ENCODE results near the gene BCL2L1.

BCL2L1 gene

DNA sequence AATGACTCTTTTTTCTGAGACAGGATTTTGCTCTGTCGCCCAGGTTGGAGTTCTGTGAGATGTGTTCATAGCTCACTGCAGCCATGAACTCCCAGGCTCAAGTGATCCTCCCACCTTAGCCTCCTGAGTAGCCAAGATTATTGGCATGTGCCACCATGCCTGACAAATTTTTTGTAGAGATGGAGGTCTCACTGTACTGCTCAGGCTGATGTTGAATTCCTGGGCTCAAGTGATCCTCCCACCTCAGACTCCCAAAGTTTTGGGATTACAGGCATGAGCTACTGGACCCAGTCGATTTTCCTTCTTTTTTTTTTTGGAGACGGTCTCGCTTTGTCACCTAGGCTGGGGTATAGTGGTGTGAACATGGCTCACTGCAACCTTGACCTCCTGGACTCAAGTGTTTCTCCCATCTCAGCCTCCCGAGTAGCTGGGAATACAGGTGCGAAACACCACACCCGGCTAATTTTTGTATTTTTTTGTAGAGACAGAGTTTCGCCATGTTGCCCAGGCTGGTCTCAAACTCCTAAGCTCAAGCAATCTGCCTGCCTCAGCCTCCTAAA, 24.3 kb downstream of the BCL2L1 start:
- no peak for DNase-seq (ENCODE audit: low read depth)
- H3K4me3 ChIP-seq (ENCODE audit: low read depth, low read length): no peak overlapping the region

DNA sequence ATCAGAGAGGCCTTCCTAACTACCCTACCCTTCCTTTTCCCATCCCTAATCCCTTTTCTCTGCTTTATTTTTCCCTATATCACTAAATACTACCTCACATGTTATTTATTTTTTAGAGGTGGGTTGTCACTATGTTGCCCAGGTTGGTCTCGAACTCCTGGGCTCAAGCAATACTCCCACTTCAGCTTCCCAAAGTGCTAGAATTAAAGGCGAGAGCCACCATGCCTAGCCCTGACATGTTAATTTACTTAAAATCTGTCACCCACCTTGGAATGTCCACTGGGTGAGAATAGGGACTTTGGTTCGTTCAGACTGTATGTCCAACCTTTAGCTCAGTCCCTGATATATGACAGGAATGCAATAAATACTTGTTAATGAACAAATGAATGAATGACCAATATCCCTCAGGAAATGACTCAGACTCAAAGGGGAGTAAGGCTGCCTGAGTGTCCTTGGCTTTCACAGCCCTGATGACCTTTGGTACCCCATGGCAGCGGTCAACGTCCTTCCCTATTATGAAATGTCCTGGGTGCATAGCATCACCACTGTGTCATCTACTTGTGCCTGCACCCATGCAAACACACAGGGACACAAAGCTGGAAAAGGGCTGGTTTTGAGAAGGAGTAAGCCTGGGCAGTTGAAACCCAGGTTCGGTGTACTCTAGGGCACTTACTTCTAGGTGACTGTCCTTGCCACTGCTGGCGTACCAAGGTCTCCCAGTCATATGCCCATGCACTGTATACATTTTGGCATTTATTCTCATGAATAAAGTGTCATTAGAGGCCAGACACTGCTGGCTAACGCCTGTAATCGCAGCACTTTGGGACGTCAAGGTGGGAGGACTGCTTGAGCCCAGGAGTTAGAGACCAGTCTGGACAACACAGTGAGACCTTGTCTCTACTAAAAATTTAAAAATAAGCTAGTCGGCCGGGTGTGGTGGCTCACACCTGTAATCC, 26.5 kb downstream of the BCL2L1 start:
- no peak for DNase-seq (ENCODE audit: low read depth)
- no peak overlapping the region for H3K4me3 ChIP-seq (ENCODE audit: low read depth, low read length)

DNA sequence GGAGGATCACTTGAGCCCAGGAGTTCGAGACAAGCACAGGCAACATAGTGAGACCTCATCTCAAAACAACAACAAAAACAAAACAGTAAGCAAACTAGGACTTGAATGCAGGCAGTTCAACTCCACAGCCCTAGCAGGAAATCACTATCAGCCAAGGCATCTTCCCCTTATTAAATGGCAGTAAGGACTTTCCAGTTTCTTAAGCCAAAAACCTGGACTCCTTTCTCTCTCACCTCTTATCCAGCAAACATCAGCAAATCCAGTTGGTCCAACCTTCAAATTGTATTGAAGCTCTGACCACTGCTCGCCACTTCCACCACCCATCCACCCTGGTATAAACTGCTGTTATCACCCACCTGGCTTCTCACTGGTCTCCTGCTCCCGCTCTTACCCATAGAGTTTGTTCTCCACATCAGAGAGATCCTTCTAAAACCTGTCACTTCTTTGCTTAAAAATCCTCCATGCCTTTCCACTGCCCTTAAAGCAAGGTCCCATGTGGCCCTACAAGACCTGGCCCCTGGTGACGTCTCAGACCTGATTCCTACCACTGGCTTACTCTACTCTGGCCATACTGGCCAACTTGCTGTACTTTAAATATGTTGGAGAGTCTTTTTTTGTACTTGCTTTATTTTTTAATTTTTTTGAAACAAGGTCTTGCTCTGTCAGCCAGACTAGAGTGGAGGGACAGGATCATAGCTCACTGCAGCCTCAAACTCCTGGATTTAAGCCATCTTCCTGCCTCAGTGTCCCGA, 27.6 kb downstream of the BCL2L1 start:
- DNase-seq (ENCODE audit: low read depth): no peak
- H3K4me3 ChIP-seq (ENCODE audit: low read depth, low read length): no peak overlapping the region

DNA sequence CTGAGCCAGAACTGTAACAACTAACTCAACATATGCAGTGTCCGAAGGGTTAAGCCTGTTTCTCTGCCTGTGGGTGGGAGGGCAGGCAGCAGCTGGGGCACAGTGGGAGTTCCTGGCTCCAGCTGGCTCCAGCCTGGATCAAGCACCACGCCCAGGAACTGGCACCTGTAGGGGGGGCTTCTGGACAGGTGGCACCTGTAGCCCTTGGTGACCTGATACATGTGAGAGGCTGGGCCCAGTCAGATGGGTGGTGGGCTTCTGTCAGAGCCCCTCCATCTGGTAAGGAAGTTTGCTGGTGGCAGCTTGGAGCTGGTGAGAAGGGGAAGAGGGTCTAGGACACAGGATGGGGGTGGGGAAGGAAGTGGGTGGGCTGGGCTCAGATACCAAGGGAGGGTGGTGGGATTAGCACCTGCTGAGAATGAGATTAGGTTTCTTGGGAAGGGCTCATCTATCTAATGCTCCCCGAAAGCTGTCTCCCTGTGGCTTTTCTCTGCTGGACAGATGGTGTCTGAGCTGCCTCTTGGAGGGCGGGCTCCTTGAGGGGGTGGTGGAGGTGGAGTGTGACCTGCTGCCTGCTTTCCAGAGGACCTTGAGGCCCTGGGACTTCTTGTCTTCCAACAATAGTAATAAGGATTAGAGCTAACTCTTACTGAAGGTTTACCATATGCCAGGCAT, 28.5 kb downstream of the BCL2L1 start:
- no peak for DNase-seq (ENCODE audit: low read depth)
- H3K4me3 ChIP-seq (ENCODE audit: low read depth, low read length): no peak overlapping the region

DNA sequence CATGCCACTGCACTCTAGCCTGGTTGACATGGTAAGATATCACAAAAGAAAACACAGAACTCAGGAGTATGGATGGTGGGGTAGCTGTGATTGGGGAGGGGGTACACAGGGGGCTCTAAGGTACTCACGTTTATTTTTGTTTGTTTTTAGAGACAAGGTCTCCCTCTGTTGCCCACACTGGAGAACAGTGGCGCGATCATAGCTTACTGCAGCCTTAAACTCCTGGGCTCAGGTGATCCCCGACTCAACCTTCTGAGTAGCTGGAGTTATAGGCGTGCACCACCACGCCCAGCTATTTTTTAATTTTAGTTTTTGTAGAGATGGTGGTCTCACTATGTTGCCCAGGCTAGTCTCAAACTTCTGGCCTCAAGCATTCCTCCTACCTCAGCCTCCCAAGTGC, 29.3 kb downstream of the BCL2L1 start:
- H3K4me3 ChIP-seq (ENCODE audit: low read depth, low read length): no peak overlapping the region
- no peak for DNase-seq (ENCODE audit: low read depth)

DNA sequence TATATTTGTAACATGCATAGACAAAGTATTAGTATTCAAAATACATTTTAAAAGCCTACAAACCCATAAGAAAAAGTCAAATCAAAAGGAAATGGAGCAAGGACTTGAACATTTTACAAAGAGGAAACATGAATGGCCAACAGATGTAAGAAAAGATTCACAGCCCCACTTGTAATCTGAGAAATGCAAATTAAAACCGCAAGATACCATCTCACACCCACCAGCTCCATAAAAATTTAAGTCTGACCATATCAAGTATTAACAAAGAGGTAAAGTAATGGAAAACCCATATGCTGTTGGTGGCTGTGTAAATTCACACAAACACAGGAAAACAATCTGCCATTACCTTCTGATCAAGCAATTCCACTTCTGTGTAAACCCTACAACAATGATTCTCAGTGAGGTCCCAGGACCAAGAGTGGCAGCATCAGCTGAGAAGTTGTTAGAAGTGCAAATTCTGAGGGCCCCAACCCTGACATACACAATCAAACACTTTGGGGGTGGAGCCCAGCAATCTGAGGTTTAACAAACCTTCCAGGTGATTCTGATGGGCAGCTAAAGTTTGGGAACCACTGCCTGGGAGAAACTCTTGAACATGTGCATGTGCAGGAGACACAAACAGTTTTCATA, 30.9 kb downstream of the BCL2L1 start:
- H3K4me3 ChIP-seq (ENCODE audit: low read depth, low read length): no peak overlapping the region
- no peak for DNase-seq (ENCODE audit: low read depth)

DNA sequence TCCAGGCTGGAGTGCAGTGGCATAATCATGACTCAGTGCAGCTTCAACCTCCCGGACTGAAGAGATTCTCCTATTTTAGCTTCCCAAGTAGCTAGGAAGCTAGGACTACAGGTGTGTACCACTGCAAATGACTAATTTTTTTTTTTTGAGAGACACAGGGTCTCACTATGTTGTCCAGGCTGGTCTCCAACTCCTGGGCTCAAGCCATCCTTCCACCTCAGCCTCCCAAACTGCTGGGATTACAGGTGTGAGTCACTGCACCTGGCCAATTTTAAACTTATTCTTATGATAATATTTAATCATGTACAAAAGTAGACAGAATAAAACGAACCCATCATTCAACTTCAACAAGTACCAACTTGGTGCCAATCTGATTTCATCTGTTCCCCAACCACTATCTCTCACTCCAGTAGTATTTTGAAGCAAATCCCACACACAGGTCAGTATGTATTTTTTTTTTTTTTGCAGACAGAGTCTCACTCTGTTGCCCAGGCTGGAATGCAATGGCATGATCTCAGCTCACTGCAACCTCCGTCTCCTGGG, 32.5 kb downstream of the BCL2L1 start:
- no peak overlapping the region for H3K4me3 ChIP-seq (ENCODE audit: low read depth, low read length)
- DNase-seq (ENCODE audit: low read depth): no peak

DNA sequence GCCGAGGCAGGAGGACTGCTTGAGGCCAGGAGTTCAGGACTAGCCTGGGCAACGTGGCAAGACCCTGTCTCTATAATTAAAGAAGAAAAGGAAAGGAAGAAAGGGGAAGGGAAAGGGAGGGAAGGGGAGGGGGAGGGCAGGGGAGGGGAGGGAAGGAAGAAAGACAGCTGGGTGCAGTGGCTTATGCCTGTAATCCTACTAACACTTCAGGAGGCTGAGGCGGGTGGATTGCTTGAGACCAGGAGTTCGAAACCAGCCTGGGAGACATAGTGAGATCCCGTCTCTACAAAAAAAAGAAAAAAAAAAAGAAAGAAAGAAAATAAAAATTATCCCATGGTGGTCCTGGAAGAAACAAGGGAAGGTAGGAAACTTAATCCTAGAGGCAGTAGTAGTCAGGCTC, 33.5 kb downstream of the BCL2L1 start:
- H3K4me3 ChIP-seq (ENCODE audit: low read depth, low read length): no peak overlapping the region
- no peak for DNase-seq (ENCODE audit: low read depth)

DNA sequence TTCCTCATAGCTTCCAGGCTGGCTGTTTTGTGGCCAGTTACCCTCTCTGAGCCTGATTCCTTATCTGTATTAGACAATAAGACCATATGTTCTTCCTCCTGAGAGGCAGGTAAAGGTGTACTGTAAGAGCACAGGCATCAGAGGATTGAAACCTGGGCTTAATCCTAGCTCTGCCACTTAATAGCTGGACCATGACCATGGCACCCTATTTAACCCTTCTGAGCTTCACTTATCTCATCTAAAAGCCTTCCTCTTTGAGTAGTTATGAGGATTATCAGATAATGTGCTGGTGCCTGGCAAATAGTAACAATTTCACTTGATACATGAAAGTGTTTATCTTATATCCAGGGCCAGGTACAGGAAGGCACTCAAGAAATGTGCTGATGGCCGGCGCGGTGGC, 34.9 kb downstream of the BCL2L1 start:
- DNase-seq (ENCODE audit: low read depth): no peak
- H3K4me3 ChIP-seq (ENCODE audit: low read depth, low read length): no peak overlapping the region

DNA sequence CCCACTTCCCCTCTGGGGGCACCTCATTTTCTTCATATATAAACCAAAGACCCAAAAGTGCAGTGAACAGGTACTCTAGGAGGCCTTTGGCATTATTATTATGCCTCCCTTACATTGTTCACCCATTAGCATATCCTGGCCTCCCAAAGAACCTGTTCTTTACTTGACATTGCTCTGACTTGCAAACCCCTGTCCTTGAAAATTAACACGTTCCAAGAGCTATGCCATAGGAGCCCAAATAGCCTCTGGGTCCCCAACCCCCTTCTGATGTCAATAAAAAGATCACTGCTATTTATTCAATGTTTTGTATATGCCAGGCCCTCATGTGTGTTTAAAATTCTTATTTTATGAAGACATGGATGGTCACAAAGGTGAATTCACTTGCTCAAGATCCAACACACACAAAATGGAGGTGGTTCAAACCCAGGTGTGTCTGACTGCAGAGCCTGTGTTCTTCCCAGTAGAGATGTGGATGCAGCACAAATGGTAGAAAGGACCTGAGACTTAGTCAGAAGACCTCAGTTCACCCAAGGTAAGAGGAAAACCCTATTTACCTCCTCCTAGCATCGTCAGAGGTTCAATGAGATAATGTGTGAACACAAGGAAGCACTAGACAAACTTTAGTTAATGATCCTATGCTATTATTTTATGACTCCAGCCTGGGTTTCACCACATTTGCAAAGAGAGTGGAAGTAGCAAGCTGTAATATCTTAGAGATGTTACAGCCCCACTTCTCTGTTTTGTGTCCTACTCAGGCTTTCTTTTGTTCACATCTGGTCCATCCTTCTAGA, 36.6 kb downstream of the BCL2L1 start:
- H3K4me3 ChIP-seq (ENCODE audit: low read depth, low read length): no peak overlapping the region
- DNase-seq (ENCODE audit: low read depth): no peak

DNA sequence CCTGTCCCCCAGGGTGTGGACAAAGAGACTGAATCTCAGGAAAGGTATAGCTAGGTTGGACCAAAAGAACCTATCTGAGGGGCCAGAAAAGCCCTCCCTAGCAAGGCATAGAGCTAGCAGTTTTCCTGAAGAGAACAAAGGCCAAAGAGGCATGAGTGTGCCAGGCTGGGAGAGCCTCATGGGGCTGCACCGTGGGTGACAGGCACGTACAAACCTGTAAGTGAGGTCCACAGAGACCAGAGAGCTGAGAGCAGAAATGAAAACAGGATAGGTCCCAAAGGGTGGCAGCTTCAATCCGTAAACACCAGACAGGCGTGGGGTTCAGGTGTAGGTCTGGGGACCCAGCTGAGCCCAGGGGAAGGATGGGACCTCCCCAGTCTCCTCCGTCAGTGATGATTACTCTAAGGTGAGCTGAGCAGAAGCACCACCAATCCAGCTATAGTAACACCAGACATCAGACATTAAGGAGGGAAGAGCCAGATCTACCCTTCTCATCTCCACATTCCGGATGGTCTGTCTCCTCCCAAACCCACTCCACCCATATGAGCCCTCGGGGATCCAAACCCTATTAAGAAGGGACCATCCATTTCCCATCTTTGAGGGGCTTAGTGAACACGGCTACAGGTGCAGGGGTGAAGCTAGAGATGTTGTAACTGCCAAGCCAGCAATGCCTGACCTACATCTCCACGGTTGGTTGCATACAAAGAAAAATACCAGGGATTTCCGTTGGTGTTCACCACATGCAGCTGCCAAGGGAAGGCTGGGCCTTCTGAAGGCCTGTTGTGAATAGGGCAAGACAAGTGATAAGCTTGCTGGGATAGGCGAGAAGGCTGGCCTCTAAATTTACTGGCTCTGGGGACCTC, 38.3 kb downstream of the BCL2L1 start:
- DNase-seq (ENCODE audit: low read depth): no peak
- no peak overlapping the region for H3K4me3 ChIP-seq (ENCODE audit: low read depth, low read length)

DNA sequence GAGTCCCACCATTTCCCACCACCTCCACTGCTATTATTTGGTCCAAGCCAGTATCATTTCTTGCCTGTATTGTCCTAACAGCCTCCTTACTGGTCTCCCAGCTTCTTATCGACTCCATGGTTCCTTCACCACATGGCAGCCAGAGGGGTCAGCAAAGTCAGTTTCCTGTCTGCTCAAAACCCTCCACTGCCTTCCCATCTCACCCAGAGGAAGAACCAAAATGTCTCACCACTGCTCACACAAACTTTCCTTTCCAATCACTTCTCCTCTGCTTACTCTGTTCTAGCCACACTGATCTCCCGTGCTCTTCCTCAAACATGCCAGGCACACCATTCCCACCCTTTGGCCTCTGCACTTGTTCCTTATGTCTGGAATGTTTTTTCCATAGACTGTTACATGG, 39.7 kb downstream of the BCL2L1 start:
- no peak overlapping the region for H3K4me3 ChIP-seq (ENCODE audit: low read depth, low read length)
- no peak for DNase-seq (ENCODE audit: low read depth)

DNA sequence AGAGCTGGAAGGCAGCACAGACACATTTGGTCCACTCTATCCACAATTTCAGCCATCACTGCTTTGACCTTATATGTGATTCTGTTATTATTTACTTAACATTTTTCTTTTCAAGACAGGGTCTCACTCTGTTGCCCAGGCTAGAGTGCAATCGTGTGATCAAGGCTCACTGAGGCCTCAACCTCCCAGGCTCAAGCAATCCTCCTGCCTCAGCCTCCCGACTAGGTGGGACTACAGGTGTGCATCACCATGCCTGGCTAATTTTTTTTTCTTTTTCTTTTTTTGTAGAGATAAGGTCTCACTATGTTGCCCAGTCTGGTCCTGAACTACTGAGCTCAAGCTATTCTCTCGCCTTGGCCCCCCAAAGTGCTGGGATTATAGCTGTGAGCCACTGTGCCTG, 40.3 kb downstream of the BCL2L1 start:
- no peak overlapping the region for H3K4me3 ChIP-seq (ENCODE audit: low read depth, low read length)
- no peak for DNase-seq (ENCODE audit: low read depth)

DNA sequence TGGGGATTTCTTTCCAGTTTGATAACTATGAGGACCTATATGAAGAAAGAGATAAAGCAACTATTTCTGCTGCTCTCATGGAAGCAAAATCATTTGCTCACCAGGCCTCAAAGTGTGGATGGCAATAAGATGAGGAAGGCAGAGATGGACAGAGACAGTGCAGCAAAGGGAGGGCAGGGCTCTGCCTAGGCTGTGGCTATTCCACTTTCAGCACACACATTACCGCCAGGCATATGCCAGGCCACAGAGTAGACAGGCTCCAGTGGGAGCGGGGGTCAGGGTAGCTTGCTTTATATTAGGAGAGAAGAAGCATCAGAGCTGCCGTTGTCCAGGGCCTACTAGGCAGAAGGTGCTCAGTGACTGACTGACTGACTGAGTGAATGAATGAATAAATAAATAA, 40.9 kb downstream of the BCL2L1 start:
- H3K4me3 ChIP-seq (ENCODE audit: low read depth, low read length): no peak overlapping the region
- DNase-seq (ENCODE audit: low read depth): no peak

DNA sequence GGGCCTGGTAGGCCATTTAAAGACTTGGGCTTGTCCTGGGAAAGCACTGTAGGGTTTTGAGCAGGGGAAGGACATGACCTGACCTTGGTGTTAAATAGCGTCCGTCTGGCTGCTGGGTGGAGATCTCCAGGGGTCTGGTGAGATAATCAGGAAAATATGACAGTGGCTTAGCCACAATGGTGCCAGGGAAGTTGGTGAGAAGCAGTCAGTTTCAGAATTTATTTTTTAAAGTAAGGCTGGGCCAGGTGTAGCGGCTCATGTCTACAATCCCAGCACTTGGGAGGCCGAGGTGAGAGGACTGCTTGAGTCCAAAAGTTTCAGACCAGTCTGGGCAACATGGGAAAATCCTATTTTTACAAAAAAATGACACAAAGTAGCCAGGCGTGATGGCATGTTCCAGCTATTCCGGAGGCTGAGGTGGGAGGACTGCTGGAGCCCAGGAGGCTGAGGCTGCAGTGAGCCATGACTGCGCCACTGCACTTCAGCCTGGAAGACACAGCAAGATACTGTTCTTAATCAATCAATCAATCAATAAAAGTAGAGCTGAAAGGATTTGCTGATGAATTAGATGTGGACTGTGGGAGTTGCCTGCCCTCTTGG, 41.4 kb downstream of the BCL2L1 start:
- DNase-seq (ENCODE audit: low read depth): no peak
- no peak overlapping the region for H3K4me3 ChIP-seq (ENCODE audit: low read depth, low read length)

DNA sequence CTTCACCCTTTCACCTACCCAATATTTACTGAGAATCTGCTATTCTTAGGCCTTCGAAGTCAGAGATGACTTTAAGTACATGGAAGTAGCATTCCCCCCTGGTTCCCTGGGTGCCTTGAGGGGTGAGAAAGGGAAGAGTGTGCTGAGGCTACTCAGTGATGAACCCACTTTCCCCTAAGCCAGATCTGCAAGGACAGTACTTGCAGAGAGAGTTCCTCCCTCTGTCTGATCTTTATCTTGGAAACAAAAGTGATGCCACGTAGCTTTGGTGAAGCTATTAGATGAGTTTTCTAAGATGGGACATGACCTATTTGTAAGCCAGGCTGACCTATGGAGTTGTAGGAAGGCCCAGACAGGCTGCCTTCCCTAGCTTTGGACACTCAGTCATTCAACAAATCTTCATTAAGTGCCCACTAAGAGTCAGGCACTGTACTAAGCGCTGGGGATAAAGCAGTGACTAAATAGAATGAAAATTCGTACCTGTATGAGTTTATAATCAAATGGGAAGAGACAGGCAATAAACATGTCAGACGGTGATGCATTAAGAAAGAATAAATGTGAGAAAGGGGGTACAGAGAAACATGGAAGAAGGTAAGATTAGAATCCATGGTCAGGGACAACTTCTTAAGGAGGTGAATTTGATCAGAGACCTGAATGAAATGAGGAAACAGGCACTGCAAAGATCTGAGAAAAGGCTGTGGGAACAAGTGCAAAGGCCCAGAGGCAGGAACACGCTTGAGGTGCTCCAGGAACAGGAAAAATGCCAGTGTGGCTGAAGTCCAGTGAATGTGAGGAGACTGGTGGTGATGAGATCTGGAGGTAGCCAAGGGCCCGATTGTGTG, 42.2 kb downstream of the BCL2L1 start:
- H3K4me3 ChIP-seq (ENCODE audit: low read depth, low read length): no peak overlapping the region
- DNase-seq (ENCODE audit: low read depth): no peak
